HUES64 (cell line): ENCODE data around the gene BCL2.

ENCODE experiments used
- H3K27ac ChIP-seq: 2 replicates; pipeline ENCODE4 v1.7.0; 2013; ENCODE audit warnings: low read depth, low read length, inconsistent platforms
- H3K27me3 ChIP-seq: 2 replicates; pipeline ENCODE4 v1.6.1; 2013; ENCODE audit warnings: mild to moderate bottlenecking, low read length; ENCODE audit not compliant: insufficient read depth
- H3K36me3 ChIP-seq: 2 replicates; pipeline ENCODE4 v1.6.1; 2013; ENCODE audit warnings: mild to moderate bottlenecking, low read length; ENCODE audit not compliant: insufficient read depth
- H3K4me1 ChIP-seq: 2 replicates; pipeline ENCODE4 v1.6.1; 2013; ENCODE audit warnings: mild to moderate bottlenecking, low read length, moderate library complexity; ENCODE audit not compliant: insufficient read depth
- H3K4me3 ChIP-seq: 2 replicates; pipeline ENCODE4 v1.5.1; 2013; ENCODE audit warnings: mild to moderate bottlenecking, low read length, moderate library complexity
- H3K9ac ChIP-seq: 2 replicates; pipeline ENCODE4 v1.6.1; 2013; ENCODE audit warnings: mild to moderate bottlenecking, low read depth, low read length
- H3K9me3 ChIP-seq: 2 replicates; pipeline ENCODE4 v1.6.1; 2013; ENCODE audit warnings: low read depth, low read length; ENCODE audit not compliant: insufficient read depth
- WGBS: fragments of 150-250, 120-280 bp; methylation state at CpG from one replicate; pipeline ENCODE4 v1.1.7; 2013; ENCODE audit warnings: missing lambda C conversion rate; 5-methylcytosine and 5-hydroxymethylcytosine counted together

BCL2 gene

DNA sequence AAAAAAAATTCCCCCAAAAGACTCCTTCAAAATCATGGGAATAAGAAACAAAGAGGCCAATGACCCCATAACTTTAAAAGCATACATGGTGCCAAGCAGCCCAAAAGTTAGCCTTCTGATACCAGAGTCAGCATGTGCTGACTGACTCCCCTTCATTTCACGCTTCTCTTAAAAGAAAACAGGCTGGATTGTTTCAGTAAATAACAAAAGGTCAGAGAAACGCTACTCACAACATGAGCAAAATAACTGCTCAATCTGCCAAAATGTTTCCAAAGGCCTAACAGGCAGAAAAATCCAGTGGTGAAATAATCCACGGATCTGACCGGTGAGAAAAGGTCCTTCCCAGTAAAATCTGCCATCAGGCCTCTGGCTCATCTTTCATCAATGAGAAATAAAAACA is 71.6 kb downstream of the BCL2 start:
- Histone ChIP-seq H3K27ac (no peak overlapping the region), H3K9ac (no peak overlapping the region), H3K4me3 (no peak overlapping the region), H3K36me3 (no peaks in the 10 kb centered on the region), H3K4me1 (no peaks in the 10 kb centered on the region), H3K9me3 (no peaks in the 10 kb centered on the region), H3K27me3 (no peaks in the 10 kb centered on the region)
- WGBS: 95% methylated on average over 4 of the region's 4 CpGs

DNA sequence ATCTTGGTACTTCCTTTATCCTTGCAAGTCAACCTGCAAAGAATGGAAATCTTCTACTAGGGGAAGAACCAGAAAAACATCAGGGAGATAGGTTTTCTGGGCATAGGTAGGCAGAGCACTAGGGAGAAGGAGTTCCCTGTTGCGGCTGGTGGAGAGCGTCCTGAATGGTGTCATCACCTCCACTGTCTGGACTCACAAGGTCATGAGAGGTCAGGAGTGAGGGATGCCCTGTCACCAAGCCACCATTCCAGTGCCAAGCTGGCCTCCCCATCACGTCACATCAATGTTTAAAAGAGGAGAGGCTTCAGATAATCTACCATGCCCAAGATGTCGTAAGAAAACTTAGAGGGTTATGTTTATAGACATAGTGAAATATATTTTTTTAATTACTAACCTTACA is 72.1 kb downstream of the BCL2 start:
- Histone ChIP-seq H3K36me3 (no peaks in the 10 kb centered on the region), H3K27me3 (no peaks in the 10 kb centered on the region)

DNA sequence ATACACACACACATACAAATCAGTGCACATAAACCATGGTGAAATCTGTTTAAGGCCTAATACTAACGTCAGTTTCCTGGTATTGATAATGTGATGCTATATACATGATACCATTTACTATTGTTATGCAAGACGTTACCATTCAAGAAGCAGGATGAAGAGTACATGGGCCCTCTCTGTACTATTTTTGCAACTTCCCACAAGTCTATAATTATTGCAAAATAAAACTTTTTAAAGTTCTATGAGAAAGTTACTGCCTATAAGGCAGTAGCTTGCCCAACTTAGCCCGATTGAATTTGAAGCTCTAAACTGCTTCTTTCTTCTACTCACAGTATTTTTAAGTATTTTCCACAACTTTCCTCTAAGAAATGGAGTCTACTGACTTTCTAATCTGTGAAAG is 74.0 kb downstream of the BCL2 start:
- H3K27ac ChIP-seq: no peak overlapping the region
- 94% methylated on average over 2 of the region's 3 CpGs for WGBS
- H3K27me3 ChIP-seq: no peaks in the 10 kb centered on the region
- no peaks in the 10 kb centered on the region for H3K4me1 ChIP-seq
- H3K9ac ChIP-seq: no peak overlapping the region
- H3K9me3 ChIP-seq: no peaks in the 10 kb centered on the region
- no peaks in the 10 kb centered on the region for H3K36me3 ChIP-seq
- no peak overlapping the region for H3K4me3 ChIP-seq

More for the DNA sequence above, 72.1 kb downstream of the BCL2 start:
- Histone ChIP-seq H3K9me3 (no peaks in the 10 kb centered on the region), H3K4me3 (no peak overlapping the region), H3K9ac (no peak overlapping the region), H3K27ac (no peak overlapping the region), H3K4me1 (no peaks in the 10 kb centered on the region)
- 98% methylated on average over 2 of the region's 4 CpGs for WGBS

DNA sequence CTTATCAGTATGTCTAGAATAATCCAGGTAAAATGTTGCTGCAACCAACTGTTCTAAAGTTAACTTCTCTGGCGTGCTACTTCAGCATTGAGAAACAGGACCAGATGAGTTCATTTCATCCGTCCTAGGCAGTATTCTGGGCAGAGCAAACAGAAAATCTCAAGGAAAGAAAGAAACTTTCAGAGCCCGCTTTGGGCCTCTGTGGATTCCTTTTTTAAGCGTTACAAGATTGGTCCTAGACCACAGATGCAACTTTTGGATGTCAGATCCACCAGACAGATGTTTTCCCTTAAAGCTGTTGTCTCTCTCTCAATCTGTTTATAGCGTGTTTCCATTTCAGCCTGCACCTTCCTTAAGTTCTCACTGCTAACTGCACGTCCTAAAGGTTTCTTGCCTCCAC is 75.0 kb downstream of the BCL2 start:
- WGBS: 94% methylated on average over 6 of the region's 6 CpGs
- Histone ChIP-seq H3K27me3 (no peaks in the 10 kb centered on the region), H3K36me3 (no peaks in the 10 kb centered on the region), H3K9me3 (no peaks in the 10 kb centered on the region), H3K4me1 (no peaks in the 10 kb centered on the region), H3K27ac (no peak overlapping the region), H3K4me3 (no peak overlapping the region), H3K9ac (no peak overlapping the region)

DNA sequence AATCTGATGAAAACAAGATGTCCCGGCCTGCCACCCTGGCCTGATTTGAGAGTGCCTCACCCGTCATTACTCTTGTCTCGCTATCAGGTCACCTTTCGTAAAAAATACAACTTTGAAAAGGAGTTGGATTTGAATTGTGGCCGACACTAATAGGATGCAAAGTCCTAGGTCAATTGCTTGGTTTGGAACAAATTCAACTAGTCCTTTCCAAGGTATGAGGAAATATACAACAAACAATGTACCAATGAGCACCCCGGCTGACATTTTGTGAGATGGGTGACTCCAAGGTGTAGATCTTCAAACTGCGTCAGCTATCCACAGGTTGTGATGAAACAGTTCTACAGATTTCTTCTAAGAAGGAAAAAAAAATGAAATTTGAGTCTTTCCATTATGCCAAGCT is 77.8 kb downstream of the BCL2 start:
- no peaks in the 10 kb centered on the region for H3K36me3 ChIP-seq

DNA sequence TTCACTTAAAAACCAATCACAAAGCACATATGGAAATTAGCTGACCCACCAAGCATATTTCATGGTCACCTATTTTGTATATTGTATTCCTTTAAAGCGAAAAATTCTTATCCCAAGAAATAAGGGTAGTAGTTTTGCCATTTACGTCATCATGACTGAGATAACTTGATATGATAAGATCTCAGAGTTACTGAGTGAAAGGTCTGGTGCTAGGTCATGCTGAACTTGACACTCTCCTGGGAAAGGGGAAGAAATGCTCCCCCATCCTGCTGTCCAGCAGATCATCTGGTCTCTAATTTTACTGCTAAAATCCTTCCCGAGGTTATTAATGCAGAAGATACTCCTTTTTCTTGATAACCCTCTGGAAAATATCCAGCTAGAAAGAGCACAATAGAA is 78.3 kb downstream of the BCL2 start:
- no peaks in the 10 kb centered on the region for H3K9me3 ChIP-seq
- no peak overlapping the region for H3K27ac ChIP-seq
- no peaks in the 10 kb centered on the region for H3K27me3 ChIP-seq
- 96% methylated on average over 3 of the region's 3 CpGs for WGBS
- H3K4me3 ChIP-seq: no peak overlapping the region
- no peak overlapping the region for H3K9ac ChIP-seq
- no peaks in the 10 kb centered on the region for H3K36me3 ChIP-seq
- peaks cover 22% of the 10 kb centered on the region for H3K4me1 ChIP-seq

More for the DNA sequence above, 77.8 kb downstream of the BCL2 start:
- no peak overlapping the region for H3K4me3 ChIP-seq
- 98% methylated on average over 7 of the region's 7 CpGs for WGBS
- H3K9ac ChIP-seq: no peak overlapping the region
- H3K9me3 ChIP-seq: no peaks in the 10 kb centered on the region
- H3K27ac ChIP-seq: no peak overlapping the region
- peaks cover 22% of the 10 kb centered on the region for H3K4me1 ChIP-seq
- no peaks in the 10 kb centered on the region for H3K27me3 ChIP-seq

DNA sequence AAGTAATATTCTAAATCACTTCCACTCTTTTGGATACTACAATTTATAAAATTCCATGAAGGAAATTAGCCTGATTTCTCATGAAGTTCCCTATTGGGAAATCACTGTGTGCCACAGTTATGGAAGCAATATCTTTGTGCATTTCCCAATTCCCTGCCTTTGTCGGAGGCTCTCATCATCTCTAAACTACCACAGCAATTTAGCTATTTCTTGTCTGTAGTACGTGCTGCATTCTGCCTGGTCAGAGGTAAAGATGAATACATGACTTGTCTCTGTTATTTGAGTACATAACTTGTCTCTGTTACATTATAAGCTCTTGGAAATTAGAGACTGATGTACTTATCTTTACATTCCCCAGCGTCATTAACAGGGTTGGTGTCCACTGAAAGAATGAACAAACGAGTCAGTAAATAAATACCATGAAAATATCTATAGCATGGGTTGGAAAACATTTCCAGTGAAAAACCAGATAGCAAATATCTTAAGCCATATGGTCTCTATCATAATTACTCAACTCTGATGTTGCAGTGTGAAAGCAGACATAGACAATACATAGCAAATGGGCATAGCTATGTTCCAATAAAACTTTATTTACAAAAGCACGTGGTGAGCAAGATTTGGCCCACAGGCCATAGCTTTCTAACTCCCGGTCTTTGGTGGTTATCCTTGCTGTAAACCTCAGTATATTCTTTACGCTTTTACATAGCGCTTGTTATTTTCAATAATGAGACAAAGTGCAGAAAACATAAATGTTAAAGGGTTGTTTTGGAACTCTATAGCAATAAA is 78.8 kb downstream of the BCL2 start:
- H3K27ac ChIP-seq: no peak overlapping the region
- no peaks in the 10 kb centered on the region for H3K27me3 ChIP-seq
- WGBS: 70% methylated on average over 4 of the region's 8 CpGs
- H3K9ac ChIP-seq: no peak overlapping the region
- H3K4me1 ChIP-seq: peaks cover 22% of the 10 kb centered on the region
- no peak overlapping the region for H3K4me3 ChIP-seq
- no peaks in the 10 kb centered on the region for H3K36me3 ChIP-seq
- no peaks in the 10 kb centered on the region for H3K9me3 ChIP-seq

DNA sequence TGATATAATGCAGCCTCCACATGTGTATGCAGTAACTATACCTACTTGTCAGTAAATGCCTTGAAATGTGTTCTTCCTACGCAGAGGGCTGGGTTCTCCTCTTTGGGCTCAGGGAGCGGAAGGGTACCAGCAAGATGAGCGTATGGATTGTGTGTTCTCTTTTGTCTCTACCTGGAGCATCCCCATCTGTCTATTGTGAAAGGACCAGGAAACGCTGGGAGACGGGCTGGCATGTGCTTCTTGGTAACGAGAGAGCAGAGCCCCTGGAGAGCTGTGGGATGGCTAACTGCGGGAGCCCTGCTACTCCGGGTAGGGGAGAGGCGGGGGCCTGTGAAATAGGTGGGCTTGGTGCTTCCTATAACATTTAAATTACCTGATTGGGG is 80.9 kb downstream of the BCL2 start:
- Histone ChIP-seq H3K36me3 (no peaks in the 10 kb centered on the region), H3K27ac (peak overlapping the region; percentile 57), H3K4me3 (no peak overlapping the region)

DNA sequence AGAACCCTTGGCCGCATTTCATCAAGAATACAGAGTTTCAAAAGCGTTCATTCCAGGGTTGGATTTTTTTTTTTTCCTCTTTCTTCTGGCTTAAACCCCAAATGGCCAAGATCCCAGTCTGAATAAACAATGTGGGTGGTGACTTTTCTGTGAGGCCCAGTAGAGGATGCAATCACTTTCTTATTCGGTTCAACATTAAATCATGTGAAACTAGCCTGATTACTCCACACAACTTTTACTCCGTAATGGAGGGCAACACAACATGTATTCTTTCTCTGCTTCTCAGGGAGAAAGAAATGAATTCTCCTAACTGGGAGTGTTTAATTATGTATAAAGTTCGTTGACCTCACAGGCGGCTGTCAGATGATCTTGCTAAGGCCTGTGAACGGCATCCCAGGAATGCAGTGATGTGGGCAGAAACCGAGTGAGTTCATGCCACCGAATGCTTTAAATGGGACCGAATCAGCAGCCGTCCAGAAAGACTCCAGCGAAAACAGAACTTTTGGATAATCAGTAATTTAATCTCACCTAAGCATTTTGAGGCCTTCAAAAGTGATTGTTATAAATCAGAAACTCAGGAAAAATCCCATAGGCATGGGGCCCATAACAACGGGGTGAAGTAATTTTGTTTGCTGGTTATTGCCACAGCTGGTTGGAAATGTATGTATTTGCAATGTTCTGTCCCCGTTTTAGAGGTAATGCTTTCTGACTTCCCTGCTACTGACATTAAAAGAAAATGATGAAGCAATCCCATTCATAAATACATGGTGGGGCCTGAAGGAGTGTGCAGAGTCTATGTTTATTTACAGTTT is 81.5 kb downstream of the BCL2 start:
- 54% methylated on average over 14 of the region's 14 CpGs for WGBS
- H3K9ac ChIP-seq: peak overlapping the region; percentile 2; the same call in 1 of the 2 replicates
- H3K27ac ChIP-seq: peak overlapping the region; percentile 57
- no peaks in the 10 kb centered on the region for H3K27me3 ChIP-seq
- no peaks in the 10 kb centered on the region for H3K9me3 ChIP-seq
- no peak overlapping the region for H3K4me3 ChIP-seq
- no peaks in the 10 kb centered on the region for H3K36me3 ChIP-seq
- H3K4me1 ChIP-seq: peaks cover 22% of the 10 kb centered on the region

More for the DNA sequence above, 80.9 kb downstream of the BCL2 start:
- H3K4me1 ChIP-seq: peaks cover 22% of the 10 kb centered on the region
- H3K27me3 ChIP-seq: no peaks in the 10 kb centered on the region
- no peaks in the 10 kb centered on the region for H3K9me3 ChIP-seq
- H3K9ac ChIP-seq: peak overlapping the region; percentile 2; the same call in 1 of the 2 replicates
- 52% methylated on average over 8 of the region's 9 CpGs for WGBS

DNA sequence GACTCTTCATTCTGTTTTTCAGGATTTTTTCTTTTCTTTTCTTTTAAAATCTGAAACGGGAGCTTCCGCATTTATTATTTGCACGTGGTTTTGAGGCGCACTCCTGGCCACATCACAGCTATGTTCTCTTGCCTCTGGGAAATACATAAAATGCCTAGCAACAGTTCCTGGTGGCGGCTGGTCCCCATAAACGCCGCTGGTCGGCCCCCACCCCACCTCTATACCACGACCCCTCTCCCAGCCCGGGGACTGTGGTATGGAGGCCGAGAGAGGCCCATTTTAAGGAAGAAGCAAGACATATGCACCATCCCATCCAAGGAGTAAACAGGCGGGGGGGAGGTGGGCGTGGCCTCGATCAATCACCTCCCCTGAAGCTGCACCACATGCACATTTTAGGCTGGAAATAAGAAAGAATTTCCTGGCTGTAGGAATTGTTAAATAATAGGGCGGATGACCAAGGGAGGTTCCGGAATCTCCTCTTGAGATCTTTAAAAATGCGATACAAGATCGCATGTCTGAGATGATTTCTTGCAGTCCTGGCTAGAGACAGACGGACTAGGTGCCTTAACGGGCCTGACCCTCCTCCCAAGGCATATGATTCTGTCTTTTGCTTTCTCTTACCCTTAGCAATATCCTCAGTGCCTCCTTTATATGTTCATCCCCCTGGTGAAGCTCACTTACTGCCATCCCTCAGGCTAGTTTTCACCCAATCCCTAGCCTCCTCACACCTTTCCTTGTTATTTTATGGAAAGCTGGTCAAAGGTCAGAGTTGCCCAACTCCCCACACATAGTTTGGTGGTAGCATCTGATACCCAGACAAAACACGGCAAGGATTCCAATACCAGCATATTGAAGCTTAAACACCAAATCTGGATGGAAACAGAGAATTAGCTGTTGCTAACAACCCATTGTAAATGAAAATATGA is 82.4 kb downstream of the BCL2 start:
- Histone ChIP-seq H3K4me1 (peaks cover 22% of the 10 kb centered on the region), H3K4me3 (no peak overlapping the region), H3K9me3 (no peaks in the 10 kb centered on the region), H3K9ac (no peak overlapping the region), H3K27me3 (no peaks in the 10 kb centered on the region), H3K36me3 (no peaks in the 10 kb centered on the region), H3K27ac (no peak overlapping the region; the same call in 1 of the 2 replicates)
- WGBS: 94% methylated on average over 18 of the region's 21 CpGs
